HG03097 (cell line): Measurements from ENCODE around the gene SH3RF3.

Source experiments
- ATAC-seq: cut with Tn5 transposase; IDR thresholded peaks from one replicate; pipeline ENCODE4 v1.9.1; 2021; ENCODE audit not compliant: unreplicated experiment, low FRiP score

The SH3RF3 gene

GRCh38 chr2:109342930-109343329 lies 213.9 kb downstream of the SH3RF3 start:
- ATAC-seq, result no peak

- no peak for ATAC-seq
Measured at GRCh38 chr2:109343460-109343859, 214.5 kb downstream of the SH3RF3 start.

DNA sequence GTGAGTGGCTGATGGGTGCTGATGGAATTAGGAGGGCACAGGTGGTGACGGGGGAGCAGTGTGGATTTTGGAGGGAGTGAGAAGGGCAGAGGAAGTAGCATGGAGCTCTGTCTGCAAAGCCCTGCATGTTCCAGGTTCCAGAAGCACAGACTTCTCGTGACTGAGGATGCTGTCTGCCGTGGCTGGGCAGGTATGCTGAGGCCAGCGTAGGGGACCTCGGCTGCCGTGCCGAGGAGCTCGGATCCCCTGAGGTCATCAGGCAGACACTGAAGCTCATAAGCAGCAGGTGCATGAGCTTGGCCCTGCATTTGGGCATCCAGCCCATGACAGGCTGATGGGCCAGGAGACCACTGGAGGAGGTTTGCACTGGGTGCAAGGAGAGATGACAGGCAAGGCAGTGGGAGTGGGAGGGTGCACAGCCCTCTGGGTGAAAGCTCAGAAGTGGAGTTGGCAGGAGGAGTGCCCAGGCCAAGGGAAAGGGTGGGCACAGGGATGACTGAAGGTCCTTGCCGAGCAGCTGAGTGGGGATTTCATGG lies 215.3 kb downstream of the SH3RF3 start:
- ATAC-seq, result no peak

DNA sequence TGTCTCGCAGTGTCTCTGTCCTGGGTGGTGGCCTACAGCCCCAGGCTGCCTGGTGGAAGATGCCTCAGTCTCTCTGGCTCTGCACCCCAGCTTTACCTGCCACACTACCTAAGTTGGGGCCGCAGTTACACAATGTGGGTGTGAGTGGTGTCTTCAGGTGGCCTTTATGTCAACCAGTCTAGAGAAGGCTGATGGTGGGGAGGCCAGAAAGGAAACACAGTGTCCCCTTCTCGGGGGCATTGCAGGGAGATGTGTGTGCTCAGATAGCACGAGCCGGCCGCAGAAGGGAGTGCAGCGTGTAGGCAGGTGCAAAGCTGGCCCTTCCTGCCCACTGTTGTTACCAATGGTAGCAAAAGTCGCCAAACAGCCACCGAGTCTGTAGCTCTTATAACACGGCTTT lies 216.1 kb downstream of the SH3RF3 start:
- no peak for ATAC-seq

DNA sequence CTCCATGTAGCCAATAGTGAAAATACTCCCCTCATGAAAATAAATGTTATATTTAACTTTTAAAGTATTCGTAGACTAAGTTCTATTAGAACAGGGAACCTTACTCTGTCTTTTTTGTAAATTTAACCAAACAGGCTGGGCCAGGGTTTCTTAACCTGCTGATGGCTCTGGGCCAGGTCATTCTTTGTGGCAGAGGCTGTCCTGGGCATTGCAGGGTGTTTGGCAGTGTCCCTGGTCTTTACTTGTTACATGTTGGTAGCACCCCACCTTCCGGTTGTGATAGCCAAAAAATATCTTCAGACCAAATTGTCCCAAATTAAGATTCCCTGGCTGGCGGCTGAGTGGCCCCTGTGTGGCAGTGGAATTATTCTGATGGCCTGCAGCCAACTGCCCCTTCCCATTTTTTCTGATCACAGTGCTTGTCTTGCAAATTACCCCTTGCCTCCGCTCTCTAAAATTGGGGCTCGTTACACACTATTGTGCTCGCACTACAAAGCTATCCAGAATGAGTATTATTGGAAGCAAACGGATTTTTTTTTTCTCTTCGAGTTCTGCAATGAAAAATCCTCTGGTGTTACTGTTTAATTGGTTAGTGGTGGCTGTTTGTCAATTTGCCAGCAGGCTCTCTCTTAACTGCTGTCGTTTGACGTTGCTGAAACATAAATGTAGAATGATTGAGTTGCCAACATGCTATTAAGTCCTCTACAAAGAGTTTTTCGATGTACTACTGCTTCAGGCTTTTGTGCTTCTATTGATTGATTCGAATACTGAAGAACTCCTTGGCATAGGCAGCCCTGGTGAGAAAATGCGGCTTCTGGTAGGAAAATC lies 216.9 kb downstream of the SH3RF3 start:
- no peak for ATAC-seq

GRCh38 chr2:109346601-109347228 lies 217.7 kb downstream of the SH3RF3 start:
- no peak for ATAC-seq

DNA sequence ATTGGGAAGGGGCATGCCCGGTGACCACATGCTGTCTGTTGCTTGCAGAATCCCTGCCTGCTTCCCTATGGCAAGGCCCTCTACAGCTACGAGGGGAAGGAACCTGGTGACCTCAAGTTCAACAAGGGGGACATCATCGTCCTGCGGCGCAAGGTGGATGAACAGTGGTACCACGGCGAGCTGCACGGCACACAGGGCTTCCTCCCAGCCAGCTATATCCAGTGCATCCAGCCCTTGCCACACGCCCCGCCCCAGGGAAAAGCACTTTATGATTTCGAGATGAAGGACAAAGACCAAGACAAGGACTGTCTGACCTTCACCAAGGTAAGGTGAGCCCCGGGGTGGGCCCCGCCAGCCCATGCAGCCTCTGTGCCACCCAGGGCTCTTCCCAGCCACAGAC lies 218.6 kb downstream of the SH3RF3 start:
- ATAC-seq, result no peak

- peak; percentile 8 for ATAC-seq
Measured at GRCh38 chr2:109348190-109348589, 219.2 kb downstream of the SH3RF3 start.

DNA sequence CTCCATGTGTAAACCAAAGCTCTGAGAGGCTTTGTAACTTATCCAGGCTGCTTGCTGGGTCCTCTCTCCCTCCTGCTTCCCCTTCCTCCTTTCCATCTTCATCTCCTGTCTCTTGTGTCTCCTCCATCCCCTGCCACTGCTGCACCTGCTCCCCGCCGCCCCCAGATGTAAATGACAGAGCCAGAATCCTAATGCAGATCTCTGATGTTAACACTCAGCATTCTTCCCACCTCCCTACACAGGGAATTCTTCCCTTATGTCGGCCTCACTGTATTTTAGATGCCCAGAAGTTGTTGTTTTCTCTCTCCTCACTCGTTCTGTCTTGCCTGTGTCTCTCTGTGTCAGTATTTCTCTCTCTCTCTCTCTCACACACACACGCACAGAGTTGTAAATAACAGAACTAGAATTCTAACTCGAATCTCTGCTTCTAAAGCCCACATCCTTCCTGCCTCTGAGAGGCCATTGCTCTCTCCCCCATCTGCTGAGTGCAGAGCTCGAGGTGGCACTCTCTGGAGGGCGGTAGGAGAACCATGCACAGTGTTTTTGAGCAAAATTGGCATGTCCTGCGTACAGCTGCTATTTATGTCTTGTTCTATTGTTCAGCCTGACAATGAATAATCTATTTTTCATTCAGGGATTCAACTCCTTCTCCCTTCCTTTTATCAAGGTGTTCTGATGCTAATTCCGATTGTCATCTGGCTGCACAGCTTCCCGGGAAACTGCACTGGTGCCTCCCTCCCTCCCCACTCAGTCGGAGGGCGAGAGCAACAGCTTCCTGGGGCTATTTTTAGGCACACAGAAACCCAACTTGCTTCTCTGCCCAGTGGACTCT lies 219.9 kb downstream of the SH3RF3 start:
- peak; percentile 76 for ATAC-seq

DNA sequence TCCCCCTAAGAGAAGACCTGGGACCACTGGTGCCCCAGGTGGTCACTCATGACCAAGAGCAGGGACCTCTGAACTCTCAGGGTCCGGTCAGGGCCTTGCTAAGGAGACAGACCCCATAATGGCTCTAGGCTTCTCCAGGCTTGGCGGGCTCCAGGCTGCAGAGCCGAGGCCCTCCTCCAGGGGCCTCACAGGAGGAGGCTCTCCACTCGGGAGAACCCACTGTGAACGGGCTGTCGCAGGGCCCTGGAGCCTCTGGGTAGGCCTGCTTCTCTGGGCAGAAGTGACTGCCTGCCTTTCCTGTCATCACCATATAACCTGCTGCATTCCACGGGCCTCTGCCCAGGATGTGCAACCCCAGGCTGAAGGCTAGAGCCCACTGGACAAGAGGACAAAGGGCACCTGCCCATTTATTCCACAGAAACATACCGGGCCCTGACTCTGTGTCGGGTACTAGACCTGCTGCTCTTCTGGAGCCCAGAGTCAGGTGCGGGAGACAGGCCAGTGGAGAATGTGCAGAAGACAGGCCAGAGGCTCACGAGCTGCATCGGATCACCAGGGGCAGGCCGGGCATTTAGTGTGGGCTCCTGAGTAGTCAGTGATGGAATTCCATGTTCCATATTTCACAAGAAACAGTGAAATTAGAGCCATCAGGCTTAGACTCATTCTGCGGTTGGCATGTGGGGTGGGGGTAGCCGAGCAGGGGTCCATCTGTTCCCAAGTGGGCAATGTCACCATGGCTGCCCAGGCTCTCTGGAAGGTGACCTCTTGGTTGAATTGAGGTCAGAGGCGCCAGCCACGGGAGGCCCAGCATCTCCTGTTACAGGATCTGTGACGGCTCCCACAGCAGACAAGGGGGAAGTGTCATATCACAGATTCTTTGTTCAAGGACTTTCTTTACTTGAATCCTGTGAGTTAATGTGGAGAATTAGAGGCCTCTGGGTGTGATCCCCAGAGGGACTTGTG lies 220.8 kb downstream of the SH3RF3 start:
- no peak for ATAC-seq

- ATAC-seq, result no peak
Measured at GRCh38 chr2:109350526-109350925, 221.5 kb downstream of the SH3RF3 start.

DNA sequence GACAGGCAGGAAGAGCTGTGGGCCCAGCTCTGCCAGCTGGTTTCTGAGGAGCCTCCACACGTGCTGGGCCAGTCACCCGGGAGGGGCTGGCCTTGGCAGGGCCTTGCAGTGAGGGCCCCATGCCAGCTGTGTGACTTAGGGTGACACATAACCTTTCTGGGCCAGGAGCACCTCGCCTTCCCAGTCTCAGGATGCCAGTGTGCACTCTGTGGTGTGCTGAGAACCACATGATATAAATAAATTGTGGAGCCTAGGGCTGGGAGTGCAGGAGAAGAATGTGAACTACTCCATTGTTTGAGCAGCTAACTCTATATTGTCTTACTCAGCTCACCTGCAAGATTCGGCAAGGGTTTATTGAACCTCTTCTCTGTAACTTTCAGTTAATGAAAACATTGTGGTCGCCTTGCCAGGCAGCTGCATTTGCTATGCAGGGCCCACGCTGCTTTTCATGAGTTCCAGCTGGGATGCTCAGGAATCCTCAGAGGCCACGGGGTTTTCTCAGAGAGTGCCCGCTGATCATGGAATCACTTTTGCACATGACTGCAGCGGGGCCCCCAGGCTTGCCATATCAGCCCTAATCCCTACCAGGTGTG lies 222.3 kb downstream of the SH3RF3 start:
- ATAC-seq, result no peak

GRCh38 chr2:109352056-109352897 lies 223.3 kb downstream of the SH3RF3 start:
- no peak for ATAC-seq

GRCh38 chr2:109352898-109353689 lies 224.1 kb downstream of the SH3RF3 start:
- ATAC-seq, result no peak

- no peak for ATAC-seq
Measured at GRCh38 chr2:109353806-109354745, 225.1 kb downstream of the SH3RF3 start.

DNA sequence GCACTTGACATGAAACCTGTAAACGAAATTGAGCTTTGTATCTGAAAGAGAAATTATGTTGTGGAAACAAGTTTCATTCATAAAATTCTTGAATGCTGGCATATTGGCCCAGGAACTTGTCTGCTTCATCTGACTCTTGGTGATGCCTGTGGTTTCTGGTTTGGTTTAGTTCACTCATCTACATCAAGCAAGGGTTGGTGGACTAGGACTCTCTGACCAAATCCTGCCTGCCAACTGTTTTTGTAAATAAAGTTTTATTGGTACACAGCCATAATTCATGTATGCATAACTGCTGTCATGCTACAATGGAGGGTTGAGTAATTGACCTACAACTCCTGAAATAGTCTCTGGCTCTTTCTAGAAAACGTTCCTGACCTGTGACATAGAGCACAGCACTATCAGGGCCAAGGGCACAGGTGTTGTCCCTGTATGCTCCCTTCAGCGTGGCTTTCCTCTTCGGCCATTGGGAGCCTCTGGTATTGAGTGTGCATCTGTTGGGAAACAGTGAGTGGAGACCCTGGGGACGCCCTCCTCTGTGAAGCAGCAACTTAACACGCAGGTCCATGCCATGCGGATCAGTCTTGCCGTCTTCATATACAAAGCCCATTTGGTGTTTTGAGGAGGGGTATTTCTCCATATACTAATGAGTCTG lies 226.3 kb downstream of the SH3RF3 start:
- no peak for ATAC-seq
